GM12801 (cell line): ENCODE data around the gene ASCL2.

Experiments used
- TF ChIP-seq, protein P1 (sequence below): IDR thresholded peaks from one replicate; pipeline ENCODE4 v1.5.1; 2011; ENCODE audit warnings: control low read depth; ENCODE audit not compliant: insufficient read length; ENCODE audit errors: extremely low read depth

ASCL2 gene

DNA sequence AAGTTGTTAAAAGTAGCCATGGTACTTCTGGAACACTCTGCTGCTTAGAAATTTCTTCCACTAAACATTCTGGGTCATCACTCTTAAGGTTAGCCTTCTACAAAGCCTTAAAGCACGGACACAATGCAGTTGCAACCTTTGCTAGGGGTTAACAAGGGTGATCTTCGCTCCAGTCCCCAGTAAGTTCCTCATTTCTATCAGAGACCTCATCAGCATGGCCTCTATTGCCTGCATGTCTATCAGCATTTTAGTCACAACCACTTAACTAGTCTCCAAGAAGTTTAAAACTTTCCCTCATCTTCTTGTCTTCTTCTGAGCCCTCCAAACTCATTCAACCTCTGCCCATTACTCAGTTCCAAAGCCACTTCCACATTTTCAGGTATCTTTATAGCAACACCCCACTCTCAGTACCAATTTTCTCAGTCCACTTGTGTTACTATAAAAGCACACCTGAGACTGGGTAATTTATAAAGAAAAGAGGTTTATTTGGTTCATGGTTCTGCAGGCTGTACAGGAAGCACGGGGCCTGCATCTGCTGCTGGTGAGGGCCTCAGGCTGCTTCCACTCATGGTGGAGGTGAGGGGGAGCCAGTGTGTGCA lies 50.1 kb downstream of the ASCL2 start:
- TF ChIP-seq, protein P1, sequence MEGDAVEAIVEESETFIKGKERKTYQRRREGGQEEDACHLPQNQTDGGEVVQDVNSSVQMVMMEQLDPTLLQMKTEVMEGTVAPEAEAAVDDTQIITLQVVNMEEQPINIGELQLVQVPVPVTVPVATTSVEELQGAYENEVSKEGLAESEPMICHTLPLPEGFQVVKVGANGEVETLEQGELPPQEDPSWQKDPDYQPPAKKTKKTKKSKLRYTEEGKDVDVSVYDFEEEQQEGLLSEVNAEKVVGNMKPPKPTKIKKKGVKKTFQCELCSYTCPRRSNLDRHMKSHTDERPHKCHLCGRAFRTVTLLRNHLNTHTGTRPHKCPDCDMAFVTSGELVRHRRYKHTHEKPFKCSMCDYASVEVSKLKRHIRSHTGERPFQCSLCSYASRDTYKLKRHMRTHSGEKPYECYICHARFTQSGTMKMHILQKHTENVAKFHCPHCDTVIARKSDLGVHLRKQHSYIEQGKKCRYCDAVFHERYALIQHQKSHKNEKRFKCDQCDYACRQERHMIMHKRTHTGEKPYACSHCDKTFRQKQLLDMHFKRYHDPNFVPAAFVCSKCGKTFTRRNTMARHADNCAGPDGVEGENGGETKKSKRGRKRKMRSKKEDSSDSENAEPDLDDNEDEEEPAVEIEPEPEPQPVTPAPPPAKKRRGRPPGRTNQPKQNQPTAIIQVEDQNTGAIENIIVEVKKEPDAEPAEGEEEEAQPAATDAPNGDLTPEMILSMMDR: no peak

DNA sequence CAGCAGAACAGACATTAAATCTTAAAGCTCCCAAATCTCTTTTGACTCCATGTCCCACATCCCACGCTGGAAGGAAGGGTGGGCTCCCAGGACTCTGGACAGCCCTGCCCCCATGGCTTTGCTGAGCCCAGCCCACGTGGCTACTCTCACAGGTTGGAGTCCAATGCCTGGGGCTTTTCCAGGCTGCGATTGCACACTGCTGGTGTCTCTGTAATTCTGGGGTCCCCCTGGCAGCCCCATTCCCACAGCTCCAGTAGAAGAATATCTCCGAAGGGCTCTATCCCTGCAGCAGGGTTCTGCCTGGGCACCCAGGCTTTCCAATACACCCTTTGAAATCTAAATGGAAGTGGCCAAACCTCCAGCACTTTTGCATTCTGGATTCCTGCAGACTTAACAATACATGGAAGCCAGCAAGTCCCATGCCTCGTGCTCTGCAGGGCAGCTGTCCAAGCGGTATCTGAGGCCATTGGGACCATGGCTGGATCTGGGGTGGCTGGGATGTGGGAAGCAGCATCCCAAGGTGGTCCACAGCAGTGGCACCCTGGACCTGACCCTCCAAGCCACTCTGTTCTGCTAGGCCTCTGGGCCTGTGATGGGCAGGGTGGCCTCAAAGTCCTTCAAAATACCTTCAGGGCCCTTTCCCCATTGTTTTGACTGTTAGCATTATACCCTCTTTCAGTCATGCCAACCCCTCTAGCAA lies 50.9 kb downstream of the ASCL2 start:
- TF ChIP-seq, protein P1: no peak
